Thyroid gland (tissue), 4 donors: Measurements from ENCODE around the gene SERF2.

Experiments
- CTCF ChIP-seq, 6 experiments: fragments of 200-600 bp in 3 of 6; fragments of 450-650 bp in 3 of 6; sonication (generic) in 3 of 6; IDR thresholded peaks; one replicate each; pipeline ENCODE4 v1.5.1; 2016 to 2019; ENCODE audit warnings: antibody characterized with exemption in 6 of 6, mild to moderate bottlenecking in 2 of 6, inconsistent platforms in 1 of 6, moderate library complexity in 1 of 6
- POLR2A ChIP-seq, 2 donors: fragments of 450-650 bp; IDR thresholded peaks; one replicate each; pipeline ENCODE4 v1.6.1; 2017; ENCODE audit warnings: antibody characterized with exemption in 2 of 2, mild to moderate bottlenecking in 2 of 2, moderate library complexity in 1 of 2

- TF ChIP-seq POLR2A (IDR thresholded peaks at IDR 0.05), result no peak
- TF ChIP-seq CTCF (IDR thresholded peaks at IDR 0.05), result no peak
Observed at GRCh38 chr15:43771816-43772215, 20.3 kb upstream of the SERF2 start.
